Measurements from ENCODE around the gene LHX3.

Gene LHX3

GRCh38 chr9:136204145-136204805 is 653 bp downstream of the LHX3 start:
- no peak for DNase-seq

GRCh38 chr9:136203408-136204144 is 1.4 kb downstream of the LHX3 start:
- no peak for DNase-seq

- no peak for DNase-seq
Observed at GRCh38 chr9:136202454-136203407, 2.2 kb downstream of the LHX3 start.

GRCh38 chr9:136201609-136202453 is 3.1 kb downstream of the LHX3 start:
- DNase-seq, result no peak

- no peak for DNase-seq
Observed at GRCh38 chr9:136201174-136201573, 3.8 kb downstream of the LHX3 start.

- DNase-seq, result no peak
Observed at GRCh38 chr9:136200424-136200823, 4.5 kb downstream of the LHX3 start.

GRCh38 chr9:136199391-136200288 is 5.3 kb downstream of the LHX3 start:
- no peak for DNase-seq

- DNase-seq, result no peak
Observed at GRCh38 chr9:136198605-136199083, 6.3 kb downstream of the LHX3 start.

GRCh38 chr9:136197930-136198604 is 6.9 kb downstream of the LHX3 start:
- DNase-seq, result no peak

GRCh38 chr9:136197084-136197875 is 7.6 kb downstream of the LHX3 start:
- DNase-seq, result no peak

- DNase-seq, result no peak
Observed at GRCh38 chr9:136196404-136197083, 8.4 kb downstream of the LHX3 start.

GRCh38 chr9:136194540-136194939 is 10.4 kb downstream of the LHX3 start:
- no peak for DNase-seq

GRCh38 chr9:136193891-136194279 is 11.0 kb downstream of the LHX3 start:
- DNase-seq, result no peak

GRCh38 chr9:136193127-136193890 is 11.6 kb downstream of the LHX3 start:
- DNase-seq, result no peak

- no peak for DNase-seq
Observed at GRCh38 chr9:136192289-136193126, 12.4 kb downstream of the LHX3 start.

- DNase-seq, result no peak
Observed at GRCh38 chr9:136191960-136192286, 13.0 kb downstream of the LHX3 start.

GRCh38 chr9:136191099-136191959 is 13.6 kb downstream of the LHX3 start:
- DNase-seq, result no peak
